Measurements from ENCODE around the gene SFMBT1.

Gene SFMBT1

GRCh38 chr3:52986938-52987337 is 58.9 kb downstream of the SFMBT1 start:
- no peak for DNase-seq

- DNase-seq = no peak
Observed at GRCh38 chr3:52986049-52986448, 59.8 kb downstream of the SFMBT1 start.

- DNase-seq = no peak
Observed at GRCh38 chr3:52983828-52984227, 62.0 kb downstream of the SFMBT1 start.

- DNase-seq = no peak
Observed at GRCh38 chr3:52983336-52983807, 62.5 kb downstream of the SFMBT1 start.

GRCh38 chr3:52982839-52983238 is 63.0 kb downstream of the SFMBT1 start:
- DNase-seq = no peak

DNA sequence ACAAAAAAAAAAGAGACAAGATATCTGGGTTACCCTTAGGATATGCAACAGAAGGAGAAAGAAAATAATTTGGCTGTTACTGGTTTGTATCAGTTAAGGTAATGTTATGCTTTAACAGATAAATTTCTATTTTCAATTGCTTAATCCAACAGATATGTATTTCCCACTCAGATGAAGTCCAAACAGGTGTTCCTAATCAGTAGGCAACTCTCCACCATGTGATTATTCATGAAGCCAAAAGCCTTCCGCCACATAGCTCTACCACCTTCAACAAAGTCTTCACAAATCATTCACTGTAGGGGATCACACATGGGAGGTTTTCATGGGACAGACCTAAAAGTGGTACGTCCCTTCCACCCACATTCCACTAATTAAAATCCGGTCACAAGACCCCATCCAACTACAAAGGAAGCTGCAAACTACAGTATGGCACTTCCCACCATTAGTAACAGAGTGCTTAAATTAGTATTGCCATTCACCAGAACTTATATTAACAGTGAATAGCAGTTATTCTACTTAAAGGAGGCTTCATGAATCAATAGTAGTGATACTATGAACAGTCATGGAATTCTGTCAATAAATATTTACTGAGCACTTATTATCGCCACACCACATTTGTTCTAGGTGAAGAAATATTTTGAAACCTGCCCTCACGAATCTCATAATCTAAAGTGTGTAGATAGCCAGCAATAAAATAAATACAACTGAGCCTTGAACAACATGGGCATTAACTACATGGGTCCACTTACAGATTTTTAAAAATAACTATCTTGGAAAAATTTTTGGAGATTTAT is 66.5 kb downstream of the SFMBT1 start:
- no peak for DNase-seq

- DNase-seq = no peak
Observed at GRCh38 chr3:52978109-52978754, 67.6 kb downstream of the SFMBT1 start.

DNA sequence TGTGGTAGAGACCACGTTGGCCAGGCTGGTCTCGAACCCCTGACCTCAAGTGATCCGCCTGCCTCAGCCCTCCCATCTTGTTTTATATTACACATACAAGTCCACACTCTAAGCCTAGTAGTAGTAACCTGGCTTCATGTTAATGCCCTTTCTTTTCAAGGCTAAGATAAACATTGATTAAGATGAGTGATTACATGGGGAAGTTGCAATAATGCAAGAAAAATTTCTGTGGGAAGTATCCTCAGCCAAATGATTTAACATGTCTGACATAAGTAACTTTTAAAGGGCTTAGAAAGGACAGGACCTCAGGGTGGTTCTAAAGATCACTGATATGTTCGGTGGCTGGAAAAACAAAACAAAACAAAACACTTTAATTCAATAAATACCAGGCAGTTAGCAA is 72.1 kb downstream of the SFMBT1 start:
- DNase-seq = no peak

- DNase-seq = no peak
Observed at GRCh38 chr3:52971895-52972294, 74.0 kb downstream of the SFMBT1 start.

GRCh38 chr3:52967398-52967797 is 78.5 kb downstream of the SFMBT1 start:
- DNase-seq = no peak

DNA sequence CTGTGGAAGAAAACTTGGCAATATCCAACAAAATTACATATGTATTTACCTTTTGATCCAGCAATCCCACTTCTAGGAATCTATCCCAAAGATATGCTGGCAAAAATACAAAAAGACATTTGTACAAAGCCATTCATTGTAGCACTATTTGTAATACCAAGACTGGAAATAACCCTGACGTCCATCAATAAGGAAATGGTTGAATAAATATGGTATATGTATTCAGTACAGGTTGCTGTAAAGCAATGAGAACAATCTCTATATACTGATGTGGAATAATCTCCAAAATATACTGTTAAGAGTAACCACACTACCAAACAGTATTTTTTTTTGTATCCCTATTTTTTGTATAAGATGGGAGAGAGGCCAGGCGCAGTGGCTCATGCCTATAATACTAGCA is 83.7 kb downstream of the SFMBT1 start:
- no peak for DNase-seq

GRCh38 chr3:52959773-52960172 is 86.1 kb downstream of the SFMBT1 start:
- no peak for DNase-seq

GRCh38 chr3:52939600-52939999 is 106.3 kb downstream of the SFMBT1 start:
- DNase-seq = no peak

- peak; percentile 2 for DNase-seq
Observed at GRCh38 chr3:52934630-52935530, 111.0 kb downstream of the SFMBT1 start.

- no peak for DNase-seq
Observed at GRCh38 chr3:52931889-52932288, 114.0 kb downstream of the SFMBT1 start.

DNA sequence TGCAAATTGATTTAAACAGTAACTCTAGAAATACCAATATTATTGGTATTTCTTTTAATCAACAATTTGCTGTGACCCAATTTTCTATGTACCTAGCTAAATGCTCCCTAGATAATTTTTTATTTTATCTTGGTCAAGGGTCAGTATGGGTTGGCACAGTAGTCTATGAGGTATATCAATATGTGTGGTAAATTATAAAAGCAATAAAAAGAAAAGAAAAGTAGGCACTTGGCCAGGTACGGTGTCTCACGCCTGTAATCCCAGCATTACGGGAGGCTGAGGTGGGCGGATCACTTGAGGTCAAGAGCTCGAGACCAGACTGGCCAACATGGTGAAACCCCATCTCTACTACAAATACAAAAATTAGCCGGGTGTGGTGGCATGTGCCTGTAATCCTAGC is 114.5 kb downstream of the SFMBT1 start:
- no peak for DNase-seq

- no peak for DNase-seq
Observed at GRCh38 chr3:52930748-52931147, 115.1 kb downstream of the SFMBT1 start.

- no peak for DNase-seq
Observed at GRCh38 chr3:52926554-52926953, 119.3 kb downstream of the SFMBT1 start.

GRCh38 chr3:52925405-52926313 is 120.2 kb downstream of the SFMBT1 start:
- no peak for DNase-seq

DNA sequence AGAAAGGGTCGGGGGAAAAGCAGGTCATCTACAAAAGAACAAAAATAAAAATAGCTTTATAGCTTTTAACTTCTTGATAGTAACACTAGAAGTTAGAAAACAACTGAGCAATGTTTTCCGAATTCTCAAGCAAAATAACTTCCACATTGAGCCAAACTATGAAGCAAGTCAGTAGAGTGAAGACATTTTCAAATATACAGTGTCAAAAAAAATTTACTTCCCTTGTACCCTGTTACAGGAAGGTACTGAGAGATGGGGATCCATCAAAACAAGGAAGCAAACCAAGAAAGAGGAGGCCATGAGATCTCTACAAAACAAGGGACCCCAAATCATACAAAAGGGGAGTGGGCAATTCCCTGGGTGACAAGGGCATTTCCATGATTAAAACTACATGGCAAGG is 121.9 kb downstream of the SFMBT1 start:
- no peak for DNase-seq

DNA sequence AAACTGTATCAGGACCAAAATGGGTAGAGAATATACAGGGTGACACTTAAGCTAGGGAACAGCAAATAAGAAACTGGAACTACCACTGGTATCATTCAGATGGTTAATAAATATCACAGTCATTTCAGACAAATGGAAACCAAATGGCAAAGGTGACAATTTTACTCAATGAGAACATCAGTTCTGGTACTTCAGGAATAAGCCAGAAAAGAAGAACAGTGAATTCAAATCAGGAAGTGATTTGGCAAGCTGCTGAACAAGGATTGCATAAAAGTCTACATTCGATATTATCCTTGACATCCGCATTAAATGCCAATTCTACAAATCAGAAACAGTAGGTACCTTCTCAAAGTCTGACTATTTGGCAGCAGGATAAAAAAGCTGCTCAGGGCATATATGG is 125.0 kb downstream of the SFMBT1 start:
- no peak for DNase-seq

DNA sequence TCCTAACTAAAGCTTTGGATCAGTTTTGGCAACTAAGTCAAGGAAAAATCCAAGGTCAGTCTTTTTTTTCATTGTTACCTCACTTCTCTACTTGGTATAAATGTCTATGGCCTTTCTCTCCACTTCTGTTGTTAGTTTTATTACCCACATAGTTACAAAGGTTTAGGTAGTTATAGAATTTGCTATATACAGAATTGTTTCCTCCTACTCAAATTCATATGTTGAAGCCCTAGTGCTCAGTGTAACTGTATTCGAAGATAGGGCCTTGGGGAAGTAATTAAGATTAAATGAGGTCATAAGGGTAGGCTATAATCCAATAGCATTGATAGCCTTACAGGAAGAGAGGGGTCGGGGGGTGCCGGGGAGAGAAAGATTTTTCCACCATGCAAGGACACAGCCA is 128.8 kb downstream of the SFMBT1 start:
- DNase-seq = no peak
